Measurements from ENCODE around the gene DNAI7.

The DNAI7 gene

GRCh38 chr12:25084816-25085215 is 110.1 kb downstream of the DNAI7 start:
- no peak overlapping the region for H3K27ac ChIP-seq
- no peak for TF ChIP-seq ZFX (IDR thresholded peaks at IDR 0.05; ENCODE audit: borderline replicate concordance)
- TF ChIP-seq, protein P1, sequence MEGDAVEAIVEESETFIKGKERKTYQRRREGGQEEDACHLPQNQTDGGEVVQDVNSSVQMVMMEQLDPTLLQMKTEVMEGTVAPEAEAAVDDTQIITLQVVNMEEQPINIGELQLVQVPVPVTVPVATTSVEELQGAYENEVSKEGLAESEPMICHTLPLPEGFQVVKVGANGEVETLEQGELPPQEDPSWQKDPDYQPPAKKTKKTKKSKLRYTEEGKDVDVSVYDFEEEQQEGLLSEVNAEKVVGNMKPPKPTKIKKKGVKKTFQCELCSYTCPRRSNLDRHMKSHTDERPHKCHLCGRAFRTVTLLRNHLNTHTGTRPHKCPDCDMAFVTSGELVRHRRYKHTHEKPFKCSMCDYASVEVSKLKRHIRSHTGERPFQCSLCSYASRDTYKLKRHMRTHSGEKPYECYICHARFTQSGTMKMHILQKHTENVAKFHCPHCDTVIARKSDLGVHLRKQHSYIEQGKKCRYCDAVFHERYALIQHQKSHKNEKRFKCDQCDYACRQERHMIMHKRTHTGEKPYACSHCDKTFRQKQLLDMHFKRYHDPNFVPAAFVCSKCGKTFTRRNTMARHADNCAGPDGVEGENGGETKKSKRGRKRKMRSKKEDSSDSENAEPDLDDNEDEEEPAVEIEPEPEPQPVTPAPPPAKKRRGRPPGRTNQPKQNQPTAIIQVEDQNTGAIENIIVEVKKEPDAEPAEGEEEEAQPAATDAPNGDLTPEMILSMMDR (IDR thresholded peaks at IDR 0.05), result no peak

GRCh38 chr12:25083211-25083610 is 111.7 kb downstream of the DNAI7 start:
- TF ChIP-seq, protein P1 (IDR thresholded peaks at IDR 0.05), result no peak
- no peak for TF ChIP-seq ZFX (IDR thresholded peaks at IDR 0.05; ENCODE audit: borderline replicate concordance)
- H3K27ac ChIP-seq, result no peak overlapping the region

DNA sequence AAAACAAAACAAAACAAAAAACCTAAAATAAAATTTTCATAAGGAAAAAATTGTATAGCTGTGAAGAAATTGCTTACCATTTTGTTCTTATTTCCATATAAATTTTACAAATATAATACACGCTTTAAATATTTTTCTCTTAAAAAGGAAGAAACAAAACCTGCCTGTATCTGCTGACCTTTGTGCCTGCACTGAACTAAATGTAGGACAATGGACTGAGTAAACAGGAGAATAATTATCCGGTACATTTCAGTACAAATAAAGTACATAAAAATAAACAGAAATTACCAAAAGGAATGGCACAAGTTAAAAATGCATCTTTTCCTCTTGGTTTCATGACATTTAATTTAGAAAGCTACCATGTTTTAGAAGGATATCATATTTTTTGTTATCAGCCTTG is 112.3 kb downstream of the DNAI7 start:
- H3K27ac ChIP-seq, result no peak overlapping the region
- TF ChIP-seq, protein P1 (IDR thresholded peaks at IDR 0.05), result no peak
- no peak for TF ChIP-seq ZFX (IDR thresholded peaks at IDR 0.05; ENCODE audit: borderline replicate concordance)

- H3K27ac ChIP-seq, result no peak overlapping the region
- TF ChIP-seq, protein P1 (IDR thresholded peaks at IDR 0.05), result no peak
- TF ChIP-seq ZFX (IDR thresholded peaks at IDR 0.05; ENCODE audit: borderline replicate concordance), result no peak
Observed at GRCh38 chr12:25079393-25079792, 115.6 kb downstream of the DNAI7 start.

DNA sequence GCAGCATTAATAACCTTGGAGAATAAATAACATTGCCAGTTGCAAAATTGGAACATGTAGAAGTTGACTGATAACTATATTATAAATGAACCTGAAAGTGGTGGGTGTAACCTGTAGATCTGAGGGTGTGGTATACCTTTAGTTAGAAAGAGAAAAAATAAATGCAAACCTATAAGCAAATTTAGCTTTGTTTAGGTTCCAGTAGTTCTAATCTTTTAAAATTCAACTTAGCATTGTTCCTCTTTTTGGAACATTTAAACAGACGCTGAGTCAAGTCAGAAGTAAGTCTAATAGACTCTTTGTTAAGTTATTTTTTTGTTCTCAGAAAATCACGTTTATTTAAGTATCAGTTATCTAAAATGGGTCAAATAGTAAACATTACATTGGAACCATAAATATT is 120.0 kb downstream of the DNAI7 start:
- H3K27ac ChIP-seq, result no peak overlapping the region
- no peak for TF ChIP-seq ZFX (IDR thresholded peaks at IDR 0.05; ENCODE audit: borderline replicate concordance)
- TF ChIP-seq, protein P1 (IDR thresholded peaks at IDR 0.05), result no peak

- H3K27ac ChIP-seq, result no peak overlapping the region
- TF ChIP-seq, protein P1 (IDR thresholded peaks at IDR 0.05), result no peak
- no peak for TF ChIP-seq ZFX (IDR thresholded peaks at IDR 0.05; ENCODE audit: borderline replicate concordance)
Observed at GRCh38 chr12:25074113-25074512, 120.8 kb downstream of the DNAI7 start.

- no peak overlapping the region for H3K27ac ChIP-seq
- TF ChIP-seq, protein P1 (IDR thresholded peaks at IDR 0.05), result no peak
- no peak for TF ChIP-seq ZFX (IDR thresholded peaks at IDR 0.05; ENCODE audit: borderline replicate concordance)
Observed at GRCh38 chr12:25072906-25073650, 121.9 kb downstream of the DNAI7 start.
